Measurements from ENCODE around the gene NR2F1-AS1. TPM values are rescaled to one million over a fixed set of nuclear protein-coding genes. Genes with fewer than 3 reads are reported as not detected.
"Not testable (repeated sequence)": the region's sequence is repeated elsewhere in the genome, so short reads cannot be mapped to it uniquely, and the experiment has no call there.

Gene NR2F1-AS1
- total RNA-seq, 1 donor from 2014 or later = 19.0 TPM

DNA sequence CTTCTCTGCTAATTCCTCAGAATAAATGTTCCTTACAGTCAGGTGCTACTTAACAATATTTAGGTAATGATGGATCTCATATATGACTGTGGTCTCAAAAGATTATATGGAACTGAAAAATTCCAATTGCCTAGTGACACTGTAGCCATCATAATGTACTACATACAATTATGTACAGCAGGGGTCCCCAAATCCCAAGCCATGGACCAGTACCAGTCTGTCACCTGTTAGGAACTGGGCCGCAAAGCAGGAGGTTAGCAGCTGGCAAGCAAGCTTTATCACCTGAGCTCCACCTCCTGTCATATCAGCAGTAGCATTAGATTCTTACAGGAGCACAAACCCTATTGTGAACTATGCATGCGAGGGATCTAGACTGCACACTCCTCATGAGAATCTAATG lies 69.6 kb downstream of the NR2F1-AS1 start:
- DNase-seq (ENCODE audit: extremely low spot score, unreplicated experiment) = no peak
- no peaks in the 10 kb centered on the region for H3K27me3 Mint-ChIP-seq

DNA sequence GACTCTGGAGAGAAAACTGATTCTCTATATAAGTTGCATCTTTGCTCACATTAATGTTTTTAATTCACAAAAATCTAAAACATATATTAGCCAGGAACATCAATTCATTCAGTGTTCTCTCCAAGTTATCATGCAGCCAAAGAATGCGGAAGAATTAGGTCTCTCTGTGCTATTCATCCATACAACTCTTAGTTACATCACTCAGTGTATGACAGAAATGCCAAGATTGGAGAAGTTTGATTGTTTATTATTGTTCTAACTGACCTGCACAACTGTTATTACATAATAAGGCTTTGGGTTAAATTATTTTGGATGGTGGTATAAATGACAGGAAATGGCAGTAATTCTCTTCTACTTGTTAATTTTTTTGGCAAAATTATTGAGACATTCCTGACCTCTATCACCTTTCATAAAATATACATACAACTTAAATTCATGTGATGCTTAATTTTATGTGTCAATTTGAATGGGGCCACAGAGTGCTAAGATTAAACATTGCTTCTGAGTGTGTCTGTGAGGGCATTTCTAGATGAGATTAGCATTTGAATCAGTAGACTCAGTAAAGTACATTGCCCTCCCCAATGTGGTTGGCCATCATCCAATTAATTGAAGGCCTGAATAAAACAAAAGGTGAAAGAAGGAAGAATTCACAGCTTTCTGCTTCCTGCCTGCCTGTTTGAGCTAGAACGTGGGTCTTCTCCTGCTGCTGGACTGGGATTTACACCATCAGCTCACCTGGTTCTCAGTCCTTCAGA lies 70.2 kb downstream of the NR2F1-AS1 start:
- Mint-ChIP-seq H3K4me3 (no peak overlapping the region), H3K36me3 (peaks cover 8% of the 10 kb centered on the region), H3K27me3 (no peaks in the 10 kb centered on the region), H3K9me3 (peaks cover 6% of the 10 kb centered on the region), H3K27ac (no peak overlapping the region), H3K4me1 (ENCODE audit: unreplicated experiment) (no peaks in the 10 kb centered on the region)
- TF ChIP-seq, protein P1, sequence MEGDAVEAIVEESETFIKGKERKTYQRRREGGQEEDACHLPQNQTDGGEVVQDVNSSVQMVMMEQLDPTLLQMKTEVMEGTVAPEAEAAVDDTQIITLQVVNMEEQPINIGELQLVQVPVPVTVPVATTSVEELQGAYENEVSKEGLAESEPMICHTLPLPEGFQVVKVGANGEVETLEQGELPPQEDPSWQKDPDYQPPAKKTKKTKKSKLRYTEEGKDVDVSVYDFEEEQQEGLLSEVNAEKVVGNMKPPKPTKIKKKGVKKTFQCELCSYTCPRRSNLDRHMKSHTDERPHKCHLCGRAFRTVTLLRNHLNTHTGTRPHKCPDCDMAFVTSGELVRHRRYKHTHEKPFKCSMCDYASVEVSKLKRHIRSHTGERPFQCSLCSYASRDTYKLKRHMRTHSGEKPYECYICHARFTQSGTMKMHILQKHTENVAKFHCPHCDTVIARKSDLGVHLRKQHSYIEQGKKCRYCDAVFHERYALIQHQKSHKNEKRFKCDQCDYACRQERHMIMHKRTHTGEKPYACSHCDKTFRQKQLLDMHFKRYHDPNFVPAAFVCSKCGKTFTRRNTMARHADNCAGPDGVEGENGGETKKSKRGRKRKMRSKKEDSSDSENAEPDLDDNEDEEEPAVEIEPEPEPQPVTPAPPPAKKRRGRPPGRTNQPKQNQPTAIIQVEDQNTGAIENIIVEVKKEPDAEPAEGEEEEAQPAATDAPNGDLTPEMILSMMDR (conservative IDR thresholded peaks at IDR 0.05) = no peak
- DNase-seq (ENCODE audit: extremely low spot score, unreplicated experiment) = no peak

More for the DNA sequence above, 69.6 kb downstream of the NR2F1-AS1 start:
- Mint-ChIP-seq H3K4me1 (ENCODE audit: unreplicated experiment) (no peaks in the 10 kb centered on the region), H3K9me3 (peaks cover under 1% of the 10 kb centered on the region), H3K4me3 (no peak overlapping the region), H3K27ac (no peak overlapping the region), H3K36me3 (peaks cover 8% of the 10 kb centered on the region)
- TF ChIP-seq, protein P1 (conservative IDR thresholded peaks at IDR 0.05) = no peak

DNA sequence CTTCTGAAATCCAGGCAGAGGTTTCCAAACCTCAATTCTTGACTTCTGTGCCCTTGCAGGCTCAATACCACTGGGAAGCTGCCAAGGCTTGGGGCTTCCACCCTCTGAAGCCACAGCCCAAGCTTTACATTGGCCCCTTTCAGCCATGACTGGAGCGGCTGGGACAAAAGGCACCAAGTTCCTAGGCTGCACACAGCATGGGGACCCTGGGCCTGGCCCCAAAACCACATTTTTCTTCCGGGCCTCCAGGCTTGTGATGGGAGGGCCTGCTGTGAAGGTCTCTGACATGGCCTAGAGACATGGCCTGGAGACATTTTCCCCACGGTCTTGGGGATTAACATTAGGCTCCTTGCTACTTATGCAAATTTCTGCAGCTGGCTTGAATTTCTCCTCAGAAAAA lies 75.5 kb downstream of the NR2F1-AS1 start:
- H3K9me3 Mint-ChIP-seq; H3K4me1 Mint-ChIP-seq (ENCODE audit: unreplicated experiment); H3K36me3 Mint-ChIP-seq; H3K27ac Mint-ChIP-seq; H3K27me3 Mint-ChIP-seq; DNase-seq (ENCODE audit: extremely low spot score, unreplicated experiment); H3K4me3 Mint-ChIP-seq: not testable (repeated sequence)

DNA sequence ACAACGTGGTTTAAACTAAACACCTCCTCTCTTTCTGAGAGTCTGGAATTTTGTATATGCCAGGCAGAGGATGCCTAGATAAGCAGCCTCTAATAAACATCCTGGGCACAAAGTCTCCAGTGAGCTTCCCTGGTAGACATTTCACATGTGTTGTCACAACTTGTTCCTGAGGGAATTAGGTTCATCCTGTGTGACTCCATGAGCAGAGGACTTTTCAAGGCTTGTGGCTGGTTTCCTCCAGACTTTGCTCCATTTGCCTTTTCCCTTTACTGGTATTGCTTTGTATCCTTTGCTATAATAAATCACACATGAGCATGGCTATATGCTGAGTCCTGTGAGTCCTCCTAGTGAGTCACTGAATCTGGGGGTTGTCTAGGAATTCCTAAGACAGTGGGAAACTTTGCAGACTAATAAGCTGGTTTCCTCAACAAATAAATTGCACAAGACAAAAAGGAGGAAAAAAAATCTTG lies 77.4 kb downstream of the NR2F1-AS1 start:
- Mint-ChIP-seq H3K4me1 (ENCODE audit: unreplicated experiment) (no peaks in the 10 kb centered on the region), H3K27ac (no peak overlapping the region), H3K9me3 (peaks cover 6% of the 10 kb centered on the region), H3K36me3 (no peaks in the 10 kb centered on the region), H3K4me3 (no peak overlapping the region), H3K27me3 (no peaks in the 10 kb centered on the region)
- TF ChIP-seq, protein P1 (conservative IDR thresholded peaks at IDR 0.05) = no peak
- DNase-seq (ENCODE audit: extremely low spot score, unreplicated experiment) = no peak

DNA sequence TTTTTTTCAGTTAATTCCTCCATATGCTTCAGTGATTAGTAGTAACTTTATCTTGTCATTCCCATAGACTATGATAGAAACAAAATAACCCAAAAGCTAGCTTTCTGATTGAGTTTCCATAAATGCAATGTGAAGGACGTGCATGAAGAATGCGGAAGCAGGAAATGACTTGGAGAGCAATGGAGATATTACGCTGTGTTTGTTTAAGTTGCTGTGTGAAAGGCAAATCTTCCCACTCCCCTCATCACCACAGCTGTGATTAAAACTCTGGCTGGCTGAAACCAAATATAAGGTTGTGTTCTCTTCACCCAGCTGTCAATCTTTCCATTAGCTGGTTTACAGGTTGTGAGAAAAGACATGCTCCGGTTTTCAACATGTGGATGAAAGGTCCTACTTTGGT lies 83.9 kb downstream of the NR2F1-AS1 start:
- Mint-ChIP-seq H3K4me3 (no peak overlapping the region), H3K4me1 (ENCODE audit: unreplicated experiment) (no peaks in the 10 kb centered on the region), H3K27me3 (no peaks in the 10 kb centered on the region), H3K27ac (no peak overlapping the region), H3K36me3 (peaks cover 6% of the 10 kb centered on the region), H3K9me3 (no peaks in the 10 kb centered on the region)
- no peak for DNase-seq (ENCODE audit: extremely low spot score, unreplicated experiment)
- TF ChIP-seq, protein P1 (conservative IDR thresholded peaks at IDR 0.05) = no peak

DNA sequence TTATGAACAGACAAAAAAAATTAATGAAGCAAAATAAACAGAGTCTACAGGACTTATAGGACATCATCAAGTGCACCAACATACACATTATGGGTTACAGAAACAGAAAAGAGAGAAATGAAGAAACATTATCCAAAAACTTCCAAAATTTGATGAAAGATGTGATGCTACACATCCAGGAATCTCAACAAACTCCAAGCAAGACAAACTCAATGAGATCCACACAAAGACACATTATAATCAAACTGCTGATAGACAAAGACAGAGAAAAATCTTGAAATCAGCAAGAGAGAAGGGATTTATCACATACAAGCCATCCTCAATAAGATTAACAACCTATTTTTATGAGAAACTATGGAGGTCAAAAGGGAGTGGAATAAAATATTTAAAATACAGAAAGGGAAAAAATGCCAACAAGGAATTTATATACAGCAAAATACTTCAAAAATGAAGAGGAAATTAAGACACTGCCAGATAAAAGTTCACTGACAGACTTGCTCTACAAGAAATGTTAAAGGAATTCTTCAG lies 101.0 kb downstream of the NR2F1-AS1 start:
- DNase-seq (ENCODE audit: extremely low spot score, unreplicated experiment) = no peak
- Mint-ChIP-seq H3K36me3 (no peaks in the 10 kb centered on the region), H3K27me3 (no peaks in the 10 kb centered on the region), H3K4me1 (ENCODE audit: unreplicated experiment) (peaks cover 8% of the 10 kb centered on the region), H3K9me3 (peaks cover 12% of the 10 kb centered on the region), H3K27ac (no peak overlapping the region), H3K4me3 (no peak overlapping the region)
- TF ChIP-seq, protein P1 (conservative IDR thresholded peaks at IDR 0.05) = no peak

Measured in type B pancreatic cell (in vitro differentiated cells).